Progenitor cell of endocrine pancreas (in vitro differentiated cells): ENCODE results near the gene FRMD4A. TPM values are rescaled to one million over a fixed set of nuclear protein-coding genes. Genes with fewer than 3 reads are reported as not detected.

Experiments used
- DNase-seq: peaks from one replicate; pipeline ENCODE4 v3.0.0; 2021; ENCODE audit warnings: low spot score; ENCODE audit not compliant: unreplicated experiment
- H3K27ac Mint-ChIP-seq: 2 replicates; pipeline ENCODE4 v1.8.0; 2021; ENCODE audit warnings: mild to moderate bottlenecking, moderate library complexity, mixed read lengths
- H3K27me3 Mint-ChIP-seq: 2 replicates; pipeline ENCODE4 v1.8.0; 2021; ENCODE audit warnings: mixed read lengths
- H3K36me3 Mint-ChIP-seq: 2 replicates; pipeline ENCODE4 v1.8.0; 2022; ENCODE audit warnings: mixed read lengths; ENCODE audit not compliant: insufficient read depth
- H3K4me1 Mint-ChIP-seq: 2 replicates; pipeline ENCODE4 v1.8.0; 2021; ENCODE audit warnings: low read depth, mixed read lengths
- H3K4me3 Mint-ChIP-seq: 2 replicates; pipeline ENCODE4 v1.8.0; 2021; ENCODE audit warnings: low read depth, mild to moderate bottlenecking, moderate library complexity, mixed read lengths
- H3K9me3 Mint-ChIP-seq: 2 replicates; pipeline ENCODE4 v1.8.0; 2021; ENCODE audit warnings: low read depth, mixed read lengths
- CTCF ChIP-seq: fragments of 200-600 bp; sonication (generic); IDR thresholded peaks from one replicate; pipeline ENCODE4 v1.5.0; 2021; ENCODE audit warnings: antibody characterized with exemption, mild to moderate bottlenecking; ENCODE audit not compliant: unreplicated experiment
- total RNA-seq: library from RNA; stranded (reverse); gene quantifications from 2 replicates; pipeline ENCODE4 v1.2.1, GENCODE V29; 2021

The FRMD4A gene
- total RNA-seq, 1 donor from 2014 or later, result 42.2 TPM

DNA sequence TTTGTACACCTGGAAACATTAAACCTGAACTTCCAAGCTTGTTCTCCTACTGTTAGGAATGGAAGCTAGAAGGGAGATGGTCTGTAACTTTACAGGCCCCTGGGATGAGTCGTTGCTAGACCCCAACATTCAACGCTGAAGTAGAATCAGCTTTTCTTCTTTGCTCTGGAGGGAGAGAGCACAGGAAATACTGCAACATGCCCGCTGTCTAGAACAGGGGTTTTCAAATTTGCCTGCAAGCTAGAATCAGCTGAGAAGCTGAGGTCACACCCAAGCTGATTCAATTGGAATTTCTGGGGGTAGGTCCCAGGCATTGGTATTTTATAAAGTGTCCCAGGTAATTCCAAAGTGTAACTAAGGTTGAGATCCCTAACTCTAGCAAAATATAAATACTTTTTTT lies 524.3 kb downstream of the FRMD4A start:
- Mint-ChIP-seq H3K27me3 (no peaks in the 10 kb centered on the region), H3K36me3 (no peaks in the 10 kb centered on the region), H3K27ac (no peak overlapping the region), H3K4me3 (no peak overlapping the region), H3K4me1 (peaks cover 28% of the 10 kb centered on the region), H3K9me3 (no peaks in the 10 kb centered on the region)
- no peak for TF ChIP-seq CTCF
- no peak for DNase-seq

DNA sequence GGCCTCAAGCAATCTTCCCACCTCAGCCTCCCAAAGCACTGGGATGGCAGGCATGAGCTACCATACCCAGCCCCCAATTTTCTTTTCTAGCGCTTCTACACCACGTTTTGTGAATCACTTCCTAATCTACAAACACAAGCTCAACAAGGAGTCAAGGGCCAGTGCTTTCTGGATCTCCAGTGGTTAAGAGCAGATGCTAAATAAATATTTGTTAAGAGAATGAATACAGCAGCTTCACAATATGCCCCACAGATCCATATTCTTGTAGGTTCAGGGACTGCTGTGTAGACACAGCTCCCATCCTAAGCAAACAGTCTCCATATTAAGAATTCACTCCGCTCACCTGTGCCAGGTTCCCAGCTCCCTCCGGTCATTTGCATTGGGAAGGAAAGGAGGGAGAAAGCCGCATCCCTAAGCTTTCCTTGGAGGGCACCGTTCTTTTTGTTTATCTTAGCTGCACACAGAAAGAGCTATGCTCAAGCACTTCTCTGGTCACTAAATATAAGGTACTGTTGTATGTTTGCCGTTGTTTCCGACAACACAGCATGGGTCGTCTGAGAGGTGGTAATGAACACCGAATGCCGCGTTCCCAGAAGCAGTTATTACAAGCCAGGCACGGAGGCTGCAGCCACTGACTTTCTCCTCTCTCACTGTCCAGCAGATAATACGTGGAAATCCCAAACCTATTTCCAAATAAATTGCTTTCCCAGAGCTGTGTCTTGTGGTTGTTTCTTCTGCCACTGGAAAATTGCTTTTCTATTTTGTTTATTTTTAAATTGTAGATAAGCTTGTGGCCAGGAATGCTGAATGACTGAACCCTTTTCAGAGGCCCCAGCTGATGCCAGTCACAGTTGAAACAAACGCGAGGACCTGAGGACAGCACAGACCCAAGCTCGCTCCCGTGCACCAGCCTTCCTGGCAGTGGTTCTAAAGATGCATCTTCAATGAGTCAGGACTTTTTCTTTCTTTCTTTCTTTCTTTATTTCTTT lies 526.9 kb downstream of the FRMD4A start:
- no peak for DNase-seq
- H3K4me1 Mint-ChIP-seq, result peaks cover 17% of the 10 kb centered on the region
- H3K9me3 Mint-ChIP-seq, result no peaks in the 10 kb centered on the region
- no peaks in the 10 kb centered on the region for H3K27me3 Mint-ChIP-seq
- peak overlapping the region; percentile 22 for H3K4me3 Mint-ChIP-seq
- no peaks in the 10 kb centered on the region for H3K36me3 Mint-ChIP-seq
- H3K27ac Mint-ChIP-seq, result peak overlapping the region; percentile 84
- TF ChIP-seq CTCF, result no peak

- Mint-ChIP-seq H3K4me3 (no peak overlapping the region), H3K27me3 (no peaks in the 10 kb centered on the region), H3K27ac (no peak overlapping the region), H3K4me1 (peaks cover 13% of the 10 kb centered on the region), H3K9me3 (no peaks in the 10 kb centered on the region), H3K36me3 (no peaks in the 10 kb centered on the region)
- TF ChIP-seq CTCF, result no peak
- no peak for DNase-seq
These were observed 528.8 kb downstream of the FRMD4A start for GRCh38 chr10:13801907-13802288.

DNA sequence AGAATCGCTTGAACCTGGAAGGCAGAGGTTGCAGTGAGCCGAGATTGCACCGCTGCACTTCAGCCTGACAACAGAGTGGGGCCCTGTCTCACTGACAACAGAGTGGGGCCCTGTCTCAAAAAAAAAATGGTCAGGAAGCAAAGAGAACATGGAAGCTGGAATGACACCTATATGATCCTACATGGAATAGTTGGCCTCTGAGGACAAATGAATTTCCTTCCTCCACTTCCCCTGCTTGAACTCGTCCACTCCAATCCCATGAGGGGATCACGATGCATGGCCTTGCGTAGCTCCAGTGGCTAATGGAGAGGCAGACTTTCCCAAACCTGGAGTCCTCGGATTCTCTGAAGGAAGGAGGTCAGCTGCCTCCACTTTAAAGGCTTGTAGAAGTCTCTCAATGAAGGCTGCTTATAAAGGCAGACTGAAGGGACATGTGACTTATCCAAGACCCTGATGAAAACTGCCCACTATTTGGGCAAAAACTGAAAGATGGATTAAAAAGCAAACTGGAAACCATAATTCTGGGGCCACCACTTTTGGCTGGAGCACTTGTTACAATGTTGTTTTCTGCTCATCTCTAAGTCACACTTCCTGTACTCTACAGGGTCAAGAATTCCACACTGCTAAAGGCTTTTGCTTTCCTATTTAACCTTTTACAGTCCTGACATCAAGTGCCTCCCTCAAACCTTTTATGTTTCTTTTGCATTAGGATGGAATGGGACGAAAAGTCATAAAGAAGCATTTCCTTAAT lies 529.4 kb downstream of the FRMD4A start:
- H3K27me3 Mint-ChIP-seq, result no peaks in the 10 kb centered on the region
- DNase-seq, result no peak
- no peaks in the 10 kb centered on the region for H3K36me3 Mint-ChIP-seq
- TF ChIP-seq CTCF, result no peak
- no peak overlapping the region for H3K27ac Mint-ChIP-seq
- no peaks in the 10 kb centered on the region for H3K9me3 Mint-ChIP-seq
- H3K4me3 Mint-ChIP-seq, result no peak overlapping the region
- peaks cover 13% of the 10 kb centered on the region for H3K4me1 Mint-ChIP-seq

DNA sequence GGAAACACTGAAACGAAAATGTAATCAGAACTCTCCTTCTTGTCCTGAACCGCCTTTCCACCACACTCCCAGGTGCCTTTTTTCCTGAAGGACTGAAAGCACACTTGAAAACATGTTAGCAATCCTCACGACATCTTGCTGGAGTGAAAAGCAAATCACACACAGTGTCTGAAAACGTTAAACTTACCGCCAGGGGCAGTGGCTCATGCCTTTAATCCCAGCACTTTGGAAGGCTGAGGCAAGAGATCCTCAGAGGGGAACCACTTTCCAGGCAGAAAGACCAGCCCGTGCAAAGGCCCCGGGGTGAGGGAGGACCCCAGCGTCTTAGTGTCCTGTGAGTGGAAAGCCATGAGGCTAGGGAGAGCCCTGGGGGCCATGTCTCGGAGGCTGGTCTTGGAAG lies 533.6 kb downstream of the FRMD4A start:
- no peak overlapping the region for H3K27ac Mint-ChIP-seq
- no peak for TF ChIP-seq CTCF
- no peak overlapping the region for H3K4me3 Mint-ChIP-seq
- no peaks in the 10 kb centered on the region for H3K9me3 Mint-ChIP-seq
- peaks cover 1% of the 10 kb centered on the region for H3K4me1 Mint-ChIP-seq
- DNase-seq, result no peak
- no peaks in the 10 kb centered on the region for H3K27me3 Mint-ChIP-seq
- peaks cover 2% of the 10 kb centered on the region for H3K36me3 Mint-ChIP-seq
